ENCODE results near the gene TPCN2. TPM values are rescaled to one million over a fixed set of nuclear protein-coding genes. Genes with fewer than 3 reads are reported as not detected.
"Not testable (repeated sequence)": the region's sequence is repeated elsewhere in the genome, so short reads cannot be mapped to it uniquely, and the experiment has no call there.

The TPCN2 gene
- total and polyA plus RNA-seq, 2 experiments from 2014 or later: 39.4 to 42.2 TPM

GRCh38 chr11:69133251-69133650 is 84.5 kb downstream of the TPCN2 start:
- Histone ChIP-seq H3K4me1 (ENCODE audit: low read depth) (no peaks in the 10 kb centered on the region), H3K27ac (no peak overlapping the region), H3K9me3 (ENCODE audit: low read depth) (no peaks in the 10 kb centered on the region), H3K4me3 (no peak overlapping the region), H3K36me3 (no peaks in the 10 kb centered on the region), H3K27me3 (no peaks in the 10 kb centered on the region)
- no peak for TF ChIP-seq CTCF (IDR thresholded peaks at IDR 0.05; ENCODE audit: low read depth, low read length)
- DNase-seq (ENCODE audit: low read depth in 1 of 2, low spot score in 1 of 2): no peak

- not testable (repeated sequence) for H3K27me3 ChIP-seq; DNase-seq (ENCODE audit: low read depth in 1 of 2, low spot score in 1 of 2); H3K4me3 ChIP-seq; H3K4me1 ChIP-seq (ENCODE audit: low read depth); H3K36me3 ChIP-seq; H3K27ac ChIP-seq; H3K9me3 ChIP-seq (ENCODE audit: low read depth)
These were observed 85.5 kb downstream of the TPCN2 start for GRCh38 chr11:69134182-69134581.

GRCh38 chr11:69134957-69135356 is 86.2 kb downstream of the TPCN2 start:
- no peak overlapping the region for H3K27ac ChIP-seq
- H3K9me3 ChIP-seq (ENCODE audit: low read depth): no peaks in the 10 kb centered on the region
- TF ChIP-seq CTCF (IDR thresholded peaks at IDR 0.05; ENCODE audit: low read depth, low read length): no peak
- H3K27me3 ChIP-seq: no peaks in the 10 kb centered on the region
- no peak for DNase-seq (ENCODE audit: low read depth in 1 of 2, low spot score in 1 of 2)
- no peak overlapping the region for H3K4me3 ChIP-seq
- H3K4me1 ChIP-seq (ENCODE audit: low read depth): no peaks in the 10 kb centered on the region
- H3K36me3 ChIP-seq: no peaks in the 10 kb centered on the region

GRCh38 chr11:69135420-69136363 is 87.0 kb downstream of the TPCN2 start:
- DNase-seq (ENCODE audit: low read depth in 1 of 2, low spot score in 1 of 2): no peak
- Histone ChIP-seq H3K27me3 (no peaks in the 10 kb centered on the region), H3K36me3 (no peaks in the 10 kb centered on the region), H3K9me3 (ENCODE audit: low read depth) (no peaks in the 10 kb centered on the region), H3K27ac (no peak overlapping the region), H3K4me3 (no peak overlapping the region), H3K4me1 (ENCODE audit: low read depth) (no peaks in the 10 kb centered on the region)
- TF ChIP-seq CTCF (IDR thresholded peaks at IDR 0.05; ENCODE audit: low read depth, low read length): no peak

GRCh38 chr11:69136471-69136870 is 87.7 kb downstream of the TPCN2 start:
- Histone ChIP-seq H3K27me3 (no peaks in the 10 kb centered on the region), H3K9me3 (ENCODE audit: low read depth) (no peaks in the 10 kb centered on the region), H3K36me3 (no peaks in the 10 kb centered on the region), H3K4me1 (ENCODE audit: low read depth) (no peaks in the 10 kb centered on the region), H3K4me3 (no peak overlapping the region), H3K27ac (no peak overlapping the region)
- TF ChIP-seq CTCF (IDR thresholded peaks at IDR 0.05; ENCODE audit: low read depth, low read length): no peak
- DNase-seq (ENCODE audit: low read depth in 1 of 2, low spot score in 1 of 2): no peak

- no peak overlapping the region for H3K27ac ChIP-seq
- no peaks in the 10 kb centered on the region for H3K4me1 ChIP-seq (ENCODE audit: low read depth)
- no peaks in the 10 kb centered on the region for H3K36me3 ChIP-seq
- no peak for DNase-seq (ENCODE audit: low read depth in 1 of 2, low spot score in 1 of 2)
- no peaks in the 10 kb centered on the region for H3K27me3 ChIP-seq
- H3K4me3 ChIP-seq: no peak overlapping the region
- no peak for TF ChIP-seq CTCF (IDR thresholded peaks at IDR 0.05; ENCODE audit: low read depth, low read length)
- H3K9me3 ChIP-seq (ENCODE audit: low read depth): no peaks in the 10 kb centered on the region
These were observed 88.6 kb downstream of the TPCN2 start for GRCh38 chr11:69137151-69137844.

Measured in cardiac muscle cell (in vitro differentiated cells and primary cell).